Mucosa of rectum (tissue), 2 donors: ENCODE results near the gene CERS5.

Experiments used
- H3K27ac ChIP-seq, 2 donors: one replicate each; pipeline ENCODE4 v1.7.0; 2013; ENCODE audit warnings: inconsistent platforms in 2 of 2, low read depth in 2 of 2, low read length in 2 of 2
- H3K27me3 ChIP-seq, 2 donors: one replicate each; pipeline ENCODE4 v1.7.0; 2013; ENCODE audit warnings: low read length in 2 of 2; ENCODE audit not compliant: control insufficient read depth in 2 of 2, insufficient read depth in 2 of 2
- H3K36me3 ChIP-seq, 2 donors: one replicate each; pipeline ENCODE4 v1.7.0; 2013; ENCODE audit warnings: low read length in 2 of 2; ENCODE audit not compliant: control insufficient read depth in 2 of 2, insufficient read depth in 2 of 2
- H3K4me1 ChIP-seq, 2 donors: one replicate each; pipeline ENCODE4 v1.7.0; 2013; ENCODE audit warnings: low read length in 2 of 2, mild to moderate bottlenecking in 1 of 2; ENCODE audit not compliant: control insufficient read depth in 2 of 2, insufficient read depth in 2 of 2
- H3K4me3 ChIP-seq, 2 donors: one replicate each; pipeline ENCODE4 v1.7.0; 2013; ENCODE audit warnings: low read length in 2 of 2
- H3K9ac ChIP-seq, 2 donors: one replicate each; pipeline ENCODE4 v1.7.0; 2013; ENCODE audit warnings: low read length in 2 of 2, low read depth in 1 of 2, mild to moderate bottlenecking in 1 of 2
- H3K9me3 ChIP-seq, 2 donors: one replicate each; pipeline ENCODE4 v1.7.0; 2013; ENCODE audit warnings: low read length in 2 of 2; ENCODE audit not compliant: control insufficient read depth in 2 of 2
- donor health status: healthy.
- donor health status: Normal muscosa, but diverticular disease.

CERS5 gene, protein sequence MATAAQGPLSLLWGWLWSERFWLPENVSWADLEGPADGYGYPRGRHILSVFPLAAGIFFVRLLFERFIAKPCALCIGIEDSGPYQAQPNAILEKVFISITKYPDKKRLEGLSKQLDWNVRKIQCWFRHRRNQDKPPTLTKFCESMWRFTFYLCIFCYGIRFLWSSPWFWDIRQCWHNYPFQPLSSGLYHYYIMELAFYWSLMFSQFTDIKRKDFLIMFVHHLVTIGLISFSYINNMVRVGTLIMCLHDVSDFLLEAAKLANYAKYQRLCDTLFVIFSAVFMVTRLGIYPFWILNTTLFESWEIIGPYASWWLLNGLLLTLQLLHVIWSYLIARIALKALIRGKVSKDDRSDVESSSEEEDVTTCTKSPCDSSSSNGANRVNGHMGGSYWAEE

GRCh38 chr12:50167049-50167828, at the start of gene CERS5:
TSS of gene CERS5 (minus strand) at chr12:50167369. CDS start at chr12:50167297, 72 bp downstream.
- Histone ChIP-seq H3K4me3 (peak within 1 kb of the TSS; percentile 79 to 86), H3K27ac (peak within 1 kb of the TSS; percentile 78 to 85), H3K9me3 (no peaks in the 10 kb centered on the region), H3K36me3 (no peaks in the 10 kb centered on the region), H3K9ac (peak within 1 kb of the TSS; percentile 76 to 84), H3K4me1 (peaks cover 7 to 9% of the 10 kb centered on the region in 2 donors), H3K27me3 (no peaks in the 10 kb centered on the region)

GRCh38 chr12:50215033-50215432, 47.9 kb upstream of the CERS5 start:
- Histone ChIP-seq H3K27ac (no peak overlapping the region), H3K36me3 (peaks cover 18 to 28% of the 10 kb centered on the region in 2 donors), H3K4me1 (peaks cover 2 to 3% of the 10 kb centered on the region in 2 donors), H3K27me3 (no peaks in the 10 kb centered on the region), H3K4me3 (no peak overlapping the region), H3K9ac (no peak overlapping the region), H3K9me3 (no peaks in the 10 kb centered on the region)

DNA sequence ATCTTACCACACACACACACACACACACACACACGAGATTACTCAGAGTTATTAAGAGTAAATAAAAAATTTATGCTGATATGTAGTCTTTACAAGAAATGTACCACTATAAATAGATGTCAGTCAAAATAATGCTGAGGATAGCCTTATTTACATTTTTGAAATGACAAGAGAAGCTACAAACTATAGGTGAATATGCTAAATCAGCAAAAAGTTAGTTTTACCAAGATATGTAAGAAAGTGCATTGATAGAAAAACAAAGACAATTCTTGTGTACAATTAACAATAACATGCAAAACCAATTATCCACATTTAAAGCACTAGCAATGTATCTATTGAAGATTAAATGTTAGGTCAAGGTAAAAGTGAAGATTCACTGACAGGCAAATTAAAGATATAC, 46.8 kb upstream of the CERS5 start:
- no peaks in the 10 kb centered on the region for H3K9me3 ChIP-seq
- H3K36me3 ChIP-seq, result peaks cover 20 to 25% of the 10 kb centered on the region in 2 donors
- no peak overlapping the region for H3K4me3 ChIP-seq
- H3K27me3 ChIP-seq, result no peaks in the 10 kb centered on the region
- peaks cover 2 to 3% of the 10 kb centered on the region in 2 donors for H3K4me1 ChIP-seq
- H3K9ac ChIP-seq, result no peak overlapping the region
- no peak overlapping the region for H3K27ac ChIP-seq

GRCh38 chr12:50213439-50213838, 46.3 kb upstream of the CERS5 start:
- Histone ChIP-seq H3K9me3 (no peaks in the 10 kb centered on the region), H3K4me3 (no peak overlapping the region), H3K27ac (no peak overlapping the region), H3K27me3 (no peaks in the 10 kb centered on the region), H3K36me3 (peaks cover 19 to 24% of the 10 kb centered on the region in 2 donors), H3K4me1 (peaks cover 2 to 3% of the 10 kb centered on the region in 2 donors), H3K9ac (no peak overlapping the region)

GRCh38 chr12:50212071-50212467, 44.9 kb upstream of the CERS5 start:
- no peak overlapping the region for H3K9ac ChIP-seq

GRCh38 chr12:50211392-50212070, 44.4 kb upstream of the CERS5 start:
- Histone ChIP-seq H3K4me3 (no peak overlapping the region), H3K9me3 (no peaks in the 10 kb centered on the region), H3K9ac (no peak overlapping the region), H3K4me1 (peaks cover 2 to 3% of the 10 kb centered on the region in 2 donors), H3K27ac (peak overlapping the region; percentile 10 to 36), H3K27me3 (no peaks in the 10 kb centered on the region), H3K36me3 (peaks cover 17 to 19% of the 10 kb centered on the region in 2 donors)

More at GRCh38 chr12:50212071-50212467, 44.9 kb upstream of the CERS5 start:
- no peaks in the 10 kb centered on the region for H3K9me3 ChIP-seq
- peaks cover 2 to 3% of the 10 kb centered on the region in 2 donors for H3K4me1 ChIP-seq
- H3K27ac ChIP-seq, result peak overlapping the region; percentile 10 to 36
- H3K4me3 ChIP-seq, result no peak overlapping the region
- H3K36me3 ChIP-seq, result peaks cover 15 to 16% of the 10 kb centered on the region in 2 donors
- H3K27me3 ChIP-seq, result no peaks in the 10 kb centered on the region

GRCh38 chr12:50207424-50207823, 40.3 kb upstream of the CERS5 start:
- H3K4me1 ChIP-seq, result peaks cover 0 to 9% of the 10 kb centered on the region in 2 donors
- H3K9ac ChIP-seq, result no peak overlapping the region
- H3K27me3 ChIP-seq, result no peaks in the 10 kb centered on the region
- H3K4me3 ChIP-seq, result no peak overlapping the region
- peaks cover 29 to 37% of the 10 kb centered on the region in 2 donors for H3K36me3 ChIP-seq
- no peak overlapping the region for H3K27ac ChIP-seq
- no peaks in the 10 kb centered on the region for H3K9me3 ChIP-seq

DNA sequence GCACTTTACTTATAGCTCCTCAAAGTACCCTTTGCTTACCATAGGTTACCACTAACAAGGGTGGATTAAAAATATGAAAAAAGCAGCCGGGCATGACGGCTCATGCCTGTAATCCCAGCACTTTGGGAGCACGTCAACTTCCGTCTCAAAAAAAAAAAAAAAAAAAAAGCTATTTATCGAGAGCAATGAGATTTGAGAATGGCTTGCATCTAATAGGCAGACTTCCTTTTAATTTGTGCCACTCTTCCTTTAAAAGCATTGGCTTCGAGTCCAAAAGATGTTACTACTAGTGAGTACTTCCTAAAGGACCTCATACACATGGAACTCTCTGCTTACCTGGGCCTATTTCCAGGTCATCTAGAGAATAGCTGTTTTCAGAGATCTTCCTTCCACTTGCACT, 38.5 kb upstream of the CERS5 start:
- Histone ChIP-seq H3K9me3 (no peaks in the 10 kb centered on the region), H3K4me1 (peaks cover 0 to 8% of the 10 kb centered on the region in 2 donors), H3K4me3 (no peak overlapping the region), H3K36me3 (peaks cover 31 to 41% of the 10 kb centered on the region in 2 donors), H3K27ac (no peak overlapping the region), H3K27me3 (no peaks in the 10 kb centered on the region), H3K9ac (no peak overlapping the region)

GRCh38 chr12:50203691-50204090, 36.5 kb upstream of the CERS5 start:
- no peaks in the 10 kb centered on the region for H3K9me3 ChIP-seq
- H3K27ac ChIP-seq, result no peak overlapping the region
- peaks cover 45 to 48% of the 10 kb centered on the region in 2 donors for H3K36me3 ChIP-seq
- H3K27me3 ChIP-seq, result no peaks in the 10 kb centered on the region
- H3K4me3 ChIP-seq, result no peak overlapping the region
- H3K4me1 ChIP-seq, result peaks cover 0 to 8% of the 10 kb centered on the region in 2 donors
- H3K9ac ChIP-seq, result no peak overlapping the region
